ENCODE data around the gene BLOC1S3.

BLOC1S3 gene

DNA sequence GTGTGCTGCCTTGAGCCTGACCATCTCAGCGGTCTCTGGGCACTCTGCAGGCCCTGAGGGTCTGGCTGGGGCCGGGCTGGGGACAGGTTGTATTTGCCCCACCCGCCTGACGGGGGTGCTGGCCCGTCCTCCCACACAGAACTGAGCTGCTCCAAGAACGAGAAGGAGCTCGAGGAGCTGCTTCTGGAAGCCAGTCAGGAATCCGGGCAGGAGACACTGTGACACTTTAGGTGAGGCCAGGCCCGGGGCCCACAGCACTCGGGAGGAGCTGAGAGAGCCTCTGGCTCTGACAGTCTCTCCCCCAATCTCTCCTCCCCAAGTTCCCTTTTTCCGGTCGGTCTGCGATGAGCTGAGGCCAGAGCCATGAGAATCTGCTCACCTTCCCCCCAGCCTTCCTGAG is 32.3 kb upstream of the BLOC1S3 start:
- no peak for DNase-seq (ENCODE audit: low read depth, low spot score)

DNA sequence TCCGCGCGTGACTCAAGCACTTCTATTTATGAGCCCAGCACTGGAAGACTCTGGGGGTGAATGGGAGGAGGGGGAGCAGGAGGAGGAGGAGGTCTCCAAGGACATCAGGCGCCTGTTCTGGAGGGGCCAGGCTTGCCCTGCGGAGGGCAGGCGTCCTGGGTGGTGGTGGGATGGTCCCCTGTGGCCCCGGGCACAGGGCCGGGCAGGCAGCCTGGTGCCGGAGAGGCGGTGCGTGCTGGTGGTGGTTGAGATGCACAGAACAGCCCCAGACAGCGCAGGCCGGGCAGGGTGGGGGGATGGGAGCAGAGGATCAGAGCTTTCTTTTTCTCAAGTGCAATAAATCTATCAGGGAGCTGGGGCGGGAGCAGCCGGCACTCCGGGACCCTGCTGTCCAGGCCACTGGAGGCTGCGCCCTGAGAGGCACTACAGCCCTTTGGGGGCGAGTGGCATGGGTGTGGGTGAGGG is 31.8 kb upstream of the BLOC1S3 start:
- no peak for DNase-seq (ENCODE audit: low read depth, low spot score)

DNA sequence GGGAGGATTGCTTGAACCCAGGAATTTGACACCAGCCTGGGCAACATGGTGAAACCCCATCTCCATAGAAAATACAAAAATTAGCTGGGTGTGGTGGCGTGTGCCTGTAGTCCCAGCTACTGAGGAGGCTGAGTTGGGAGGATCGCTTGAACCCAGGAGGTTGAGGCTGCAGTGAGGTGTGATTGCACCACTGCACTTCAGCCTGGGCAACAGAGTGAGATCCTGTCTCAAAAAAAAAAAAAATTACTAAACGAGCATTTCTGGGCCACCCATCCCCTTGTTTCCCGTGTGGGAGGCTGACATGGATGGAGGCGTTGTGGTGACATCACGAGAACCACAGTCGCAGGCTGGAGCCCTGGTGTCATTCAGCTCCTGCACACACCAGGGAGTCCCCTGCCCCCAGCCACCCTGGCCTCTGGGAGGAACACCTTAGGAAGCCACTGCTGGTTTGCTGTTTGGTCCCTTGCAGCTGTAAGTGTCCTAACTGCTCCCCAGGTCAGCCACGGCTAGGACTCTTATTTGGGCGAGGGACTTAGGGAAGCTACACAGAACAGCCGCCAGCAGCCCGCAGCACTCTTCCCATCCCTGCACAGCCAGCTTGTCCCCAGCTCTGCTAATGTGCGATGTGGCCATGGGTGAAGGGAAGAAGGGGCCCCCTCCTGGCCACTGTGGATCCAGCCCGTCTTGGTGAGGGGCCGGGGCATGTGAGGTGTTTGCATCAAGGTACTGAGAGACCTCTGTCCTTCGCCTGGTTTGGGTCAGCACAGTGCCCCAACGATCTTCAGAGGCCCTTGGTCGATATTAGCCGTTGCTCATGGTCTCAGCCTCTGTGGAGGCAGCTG is 30.5 kb upstream of the BLOC1S3 start:
- DNase-seq (ENCODE audit: low read depth, low spot score) = no peak

DNA sequence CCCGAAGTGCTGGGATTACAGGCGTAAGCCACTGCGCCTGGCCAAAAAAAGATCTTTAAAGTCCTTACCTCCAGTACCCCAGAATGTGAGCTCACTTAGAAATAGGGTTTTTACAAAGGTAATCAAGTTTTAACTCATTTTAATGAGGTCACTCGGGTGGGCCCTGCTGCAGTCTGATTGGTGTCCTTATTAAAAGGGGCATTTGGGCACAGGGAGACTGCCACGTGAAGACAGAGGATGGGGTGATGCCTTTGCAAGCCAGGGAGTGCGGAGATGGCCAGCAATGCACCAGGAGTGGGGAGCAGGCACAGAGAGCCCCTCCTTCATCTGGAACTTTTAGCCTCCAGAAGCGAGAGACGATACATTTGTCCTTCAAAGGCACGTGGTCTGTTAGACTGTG is 29.5 kb upstream of the BLOC1S3 start:
- no peak for DNase-seq (ENCODE audit: low read depth, low spot score)

DNA sequence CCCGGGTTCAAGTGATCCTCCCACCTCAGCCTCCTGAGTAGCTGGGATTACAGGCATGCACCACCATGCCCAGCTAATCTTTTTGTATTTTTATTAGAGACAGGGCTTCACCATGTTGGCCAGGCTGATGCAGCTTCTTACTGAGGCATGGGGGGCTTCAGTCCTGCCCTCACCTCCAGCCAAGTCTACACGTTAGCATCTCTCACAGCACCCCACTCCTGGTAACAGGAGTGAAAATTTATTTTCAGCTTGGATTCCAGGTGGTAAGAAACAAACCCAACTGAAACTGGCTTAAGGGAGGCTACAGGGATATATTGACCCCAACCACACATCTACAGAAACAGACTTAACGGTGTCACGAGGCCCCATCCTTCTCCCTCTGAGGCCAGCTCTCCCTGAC is 28.4 kb upstream of the BLOC1S3 start:
- no peak for DNase-seq (ENCODE audit: low read depth, low spot score)

DNA sequence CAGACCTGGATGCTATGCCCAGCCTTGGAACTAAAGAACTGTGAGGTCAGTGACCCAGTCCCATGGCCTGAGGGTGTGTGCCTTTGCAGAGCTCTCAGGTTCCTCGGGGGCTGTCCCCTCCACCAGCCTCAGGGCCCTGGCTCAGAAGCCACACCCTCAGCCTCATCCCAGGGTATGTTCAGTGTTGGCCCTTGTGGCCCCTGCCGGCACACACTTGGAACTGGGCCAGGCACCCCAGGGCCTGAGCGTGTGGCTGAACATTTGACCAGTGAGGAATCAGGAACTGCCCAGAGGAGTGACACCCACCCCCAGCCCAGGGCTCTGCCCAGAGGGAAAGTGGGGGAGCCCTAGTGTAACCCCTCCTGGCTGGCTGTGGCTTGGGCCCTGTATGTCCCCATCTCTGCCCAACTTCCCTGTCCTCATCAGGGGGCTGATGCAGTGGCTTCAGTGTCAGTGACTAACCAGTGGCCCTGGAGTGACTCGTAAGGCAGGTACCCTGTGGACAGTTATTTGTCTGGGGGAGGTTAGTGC is 27.8 kb upstream of the BLOC1S3 start:
- DNase-seq (ENCODE audit: low read depth, low spot score) = no peak

DNA sequence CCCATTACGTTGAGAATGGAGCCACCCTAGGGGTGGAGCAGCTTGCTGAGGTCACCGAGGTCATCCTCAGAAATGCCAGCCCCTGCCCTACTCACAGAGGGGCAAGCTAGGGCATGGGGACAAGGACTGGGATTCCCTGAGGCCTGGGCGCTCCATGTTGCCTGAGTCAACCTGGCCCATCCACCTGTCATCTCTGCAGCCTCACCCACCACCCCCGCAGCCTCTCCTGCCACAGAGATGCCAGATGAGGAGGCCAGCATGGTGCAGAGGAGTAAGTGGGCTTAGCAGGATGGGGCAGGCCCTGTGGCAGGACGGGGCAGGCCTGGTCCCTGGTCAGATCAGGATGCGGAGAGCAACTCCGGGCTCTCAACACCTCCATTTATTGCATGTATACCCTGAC is 27.3 kb upstream of the BLOC1S3 start:
- no peak for DNase-seq (ENCODE audit: low read depth, low spot score)

DNA sequence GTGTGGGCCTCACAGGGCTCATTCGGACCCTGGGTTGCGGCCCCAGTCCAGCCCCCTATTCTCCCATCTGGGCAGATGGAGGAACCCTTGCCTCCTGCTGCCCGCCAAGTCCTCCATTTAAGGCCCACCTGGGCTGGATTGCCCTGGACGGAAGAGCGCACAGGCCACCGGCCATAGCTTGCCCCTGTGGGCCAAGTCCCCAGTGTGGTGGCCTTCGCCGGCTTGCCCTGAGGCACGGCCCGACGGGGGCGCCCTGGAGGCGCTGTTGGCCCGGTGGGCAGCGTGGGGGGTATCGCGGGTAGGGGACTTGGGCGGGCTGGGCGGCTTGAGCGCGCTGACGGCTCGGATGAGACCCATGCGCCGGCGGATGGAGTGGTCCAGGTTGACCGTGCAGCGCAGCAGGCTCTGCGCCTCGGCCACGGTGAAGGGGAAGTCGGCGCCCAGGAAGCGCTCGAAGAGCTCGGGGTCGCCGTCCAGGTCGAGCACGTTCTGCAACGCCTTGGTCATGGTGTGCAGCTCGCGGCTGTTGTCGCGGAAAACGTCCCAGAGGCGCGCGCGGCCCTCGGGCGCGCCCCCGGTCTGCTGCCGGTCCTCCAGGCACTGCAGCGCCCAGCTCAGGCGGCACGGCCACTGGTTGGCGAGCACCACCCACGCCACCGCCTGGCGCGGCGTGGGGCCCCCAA is 26.6 kb upstream of the BLOC1S3 start:
- DNase-seq (ENCODE audit: low read depth, low spot score) = no peak

DNA sequence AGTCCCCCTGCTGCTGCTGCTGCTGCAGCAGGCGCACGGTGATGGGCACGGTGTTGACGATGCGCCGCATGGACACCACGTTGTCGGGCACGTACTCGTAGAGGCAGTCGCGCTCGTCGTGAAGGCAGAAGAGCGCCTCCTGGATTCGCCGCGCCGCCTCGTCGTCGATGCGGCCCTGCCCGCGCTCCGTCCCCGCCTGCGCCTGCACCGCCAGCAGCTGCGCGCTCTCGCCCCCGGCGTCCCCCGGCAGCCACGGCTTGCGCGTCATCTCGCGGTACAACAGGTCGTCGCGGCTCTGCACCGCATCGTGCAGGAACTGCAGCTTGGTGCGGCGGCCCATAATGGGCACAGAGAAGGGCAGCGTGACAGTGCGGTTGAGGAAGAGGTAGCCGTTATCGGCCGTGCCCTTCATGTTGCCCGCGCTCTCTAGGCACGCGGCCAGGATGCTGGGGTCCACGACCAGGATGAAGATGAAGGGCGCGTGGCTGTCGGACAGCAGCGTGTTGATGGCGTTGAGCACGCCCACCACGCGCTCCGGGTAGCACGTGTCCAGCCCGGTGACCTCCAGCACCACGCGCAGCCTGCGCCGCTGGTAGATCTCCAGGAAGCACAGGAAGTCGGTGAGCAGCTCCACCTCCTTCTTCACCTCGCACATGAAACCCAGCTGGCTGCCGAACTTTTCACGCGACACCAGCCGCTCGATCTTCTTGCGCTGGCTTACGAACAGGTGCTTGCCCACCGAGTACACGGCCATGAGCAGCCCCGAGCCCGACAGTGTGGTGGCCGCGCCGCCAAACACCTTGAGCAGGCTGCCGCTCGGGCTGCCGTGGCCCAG is 25.9 kb upstream of the BLOC1S3 start:
- no peak for DNase-seq (ENCODE audit: low read depth, low spot score)

DNA sequence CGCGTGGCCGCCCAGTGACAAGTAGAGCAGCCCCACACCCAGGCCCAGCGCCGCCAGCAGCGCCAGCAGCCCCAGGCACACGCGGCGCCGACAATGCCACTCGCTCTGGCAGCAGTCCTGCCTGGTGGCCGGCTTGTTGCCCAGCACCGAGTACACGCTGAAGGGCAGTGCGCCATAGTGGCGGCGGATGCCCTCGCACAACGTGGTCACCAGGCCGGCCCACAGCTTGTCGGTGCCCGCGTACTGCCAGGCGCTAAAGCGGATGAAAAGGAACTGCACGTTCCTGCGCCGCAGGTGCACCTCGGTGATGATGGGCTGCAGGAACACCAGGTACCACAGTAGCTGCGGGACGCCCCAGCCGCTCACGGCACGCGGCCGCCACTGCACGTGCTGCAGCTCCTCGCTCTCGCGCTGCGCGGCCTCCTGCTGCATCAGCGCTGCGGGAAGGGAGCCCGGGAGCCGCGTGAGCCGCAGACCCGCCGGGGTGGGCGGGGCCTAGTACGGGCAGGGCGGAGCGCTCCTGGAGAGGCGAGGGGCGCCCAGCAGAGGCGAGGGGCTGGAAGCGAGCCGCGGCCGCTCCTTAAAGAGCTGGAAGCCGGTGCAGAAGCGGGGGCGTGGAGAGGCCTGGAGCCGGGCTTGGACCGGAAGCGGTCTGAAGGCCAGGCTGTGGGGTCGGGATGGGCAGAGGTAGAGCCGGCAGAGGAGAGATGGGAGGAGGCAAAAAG is 25.1 kb upstream of the BLOC1S3 start:
- no peak for DNase-seq (ENCODE audit: low read depth, low spot score)

DNA sequence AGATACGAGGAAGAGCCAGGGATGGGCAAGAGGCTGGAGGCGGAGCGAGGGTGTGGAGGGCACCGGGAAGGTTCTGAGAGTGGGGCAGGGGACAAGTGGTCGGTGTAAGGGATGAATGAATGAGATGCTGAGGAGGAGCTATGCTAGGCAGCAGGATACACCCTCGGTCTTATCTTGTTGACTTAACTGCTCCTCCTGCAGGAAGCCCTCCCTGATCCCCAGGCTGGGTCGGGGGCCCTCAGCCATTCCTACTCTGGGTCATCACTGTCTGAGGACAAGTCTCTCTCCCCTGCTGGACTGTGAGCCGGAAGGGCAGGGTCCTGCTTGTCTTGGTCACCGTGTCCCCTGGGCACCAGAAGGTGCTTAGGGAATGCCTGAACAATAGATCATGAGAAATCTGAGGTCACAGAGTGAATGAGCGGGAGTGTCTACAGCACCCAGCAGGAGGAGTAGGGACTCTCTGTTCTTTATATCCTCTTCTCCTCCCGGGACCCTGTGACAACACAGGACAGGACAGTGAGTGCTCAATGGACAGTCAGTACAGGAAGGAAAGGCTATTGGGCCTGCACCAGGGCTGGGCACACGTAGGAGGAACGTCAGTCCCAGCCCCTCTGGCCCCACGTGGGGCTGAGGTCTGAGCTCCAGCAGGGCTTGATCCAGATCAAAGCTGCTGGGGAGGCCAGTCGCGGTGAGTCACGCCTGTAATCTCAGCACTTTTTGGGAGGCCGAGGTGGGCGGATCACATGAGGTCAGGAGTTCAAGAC is 24.3 kb upstream of the BLOC1S3 start:
- no peak for DNase-seq (ENCODE audit: low read depth, low spot score)

DNA sequence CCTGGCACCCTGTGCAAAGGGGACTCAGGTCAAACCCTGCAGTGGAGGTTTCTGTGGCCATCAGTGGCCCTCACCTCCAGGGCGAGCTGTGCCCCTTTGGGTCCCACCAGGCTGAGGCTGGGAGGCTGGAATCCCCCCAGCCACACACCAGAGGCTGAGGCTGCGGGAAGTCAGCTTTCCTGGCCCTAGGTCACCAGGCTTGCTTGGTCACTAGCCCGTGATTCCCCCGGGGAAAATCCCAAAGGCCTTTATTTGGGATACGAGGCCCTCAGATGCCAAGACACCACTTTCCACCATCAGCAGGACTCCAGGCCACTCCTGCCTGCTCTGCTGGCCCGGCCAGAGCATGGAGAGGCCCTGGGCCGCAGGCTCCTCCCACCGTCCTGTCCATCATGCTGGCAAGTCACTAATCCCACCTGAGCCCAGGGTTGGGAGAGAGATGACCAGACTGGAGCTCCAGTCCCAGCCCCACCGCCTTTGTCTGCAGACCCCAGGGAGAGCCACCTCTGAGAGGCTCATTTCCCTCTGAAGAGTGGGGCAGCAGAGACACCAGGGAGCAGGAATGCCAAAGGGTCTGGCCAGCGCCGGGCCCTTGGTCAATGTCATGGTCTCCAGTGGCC is 22.5 kb upstream of the BLOC1S3 start:
- no peak for DNase-seq (ENCODE audit: low read depth, low spot score)

DNA sequence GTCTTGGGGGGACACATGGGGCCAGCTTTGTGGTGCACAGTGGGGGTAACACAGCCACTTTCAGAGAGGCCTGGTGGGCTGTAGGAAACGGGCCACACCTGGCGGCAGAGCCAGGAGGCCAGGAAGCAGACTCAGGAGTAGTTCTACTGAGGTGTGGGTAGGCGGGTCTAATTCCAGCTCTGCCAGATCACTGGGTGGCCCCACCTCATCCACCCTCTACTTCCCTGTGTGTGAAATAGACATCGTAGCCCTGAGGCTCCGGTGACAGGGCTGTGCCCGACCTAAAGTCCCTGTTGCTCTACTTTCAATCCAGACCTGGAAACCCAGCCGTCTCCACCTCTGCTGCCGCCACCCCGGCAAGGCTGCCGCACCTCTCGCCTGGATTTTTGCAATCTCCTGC is 21.8 kb upstream of the BLOC1S3 start:
- DNase-seq (ENCODE audit: low read depth, low spot score) = no peak

DNA sequence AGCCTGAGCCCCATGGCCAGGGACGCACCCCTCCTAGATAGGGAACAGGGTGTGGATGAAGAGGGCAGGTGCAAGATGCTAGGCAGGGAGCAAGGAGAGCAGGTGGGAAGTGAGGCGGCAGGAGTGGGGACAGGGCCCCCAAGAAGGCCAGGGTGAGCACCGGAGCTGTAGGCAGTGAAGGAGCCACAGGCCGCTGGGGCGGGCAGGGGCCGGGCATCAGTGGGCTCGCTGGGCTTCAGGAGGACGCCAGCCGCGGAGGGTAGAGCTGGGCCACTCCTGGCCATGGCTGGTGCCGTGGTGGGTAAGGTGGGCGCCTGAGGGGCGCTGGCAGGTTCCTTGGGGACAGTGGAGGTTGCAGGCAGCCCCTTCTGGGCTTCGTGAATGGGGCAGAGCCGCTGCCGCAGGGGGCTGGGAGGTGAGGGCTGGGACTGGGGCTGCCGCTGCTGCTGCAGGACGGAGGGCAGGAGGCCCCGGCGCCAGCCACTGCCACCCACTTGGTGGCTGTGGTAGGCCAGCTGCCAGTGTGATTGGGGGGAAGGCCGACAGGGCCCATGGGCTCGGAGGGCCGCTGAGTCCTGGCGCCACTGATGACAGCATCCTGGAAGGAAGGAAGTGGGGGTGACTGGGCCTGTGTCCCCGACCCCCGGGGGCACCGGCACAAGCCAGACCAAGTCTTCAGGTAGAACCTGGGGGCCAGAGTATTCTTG is 19.9 kb upstream of the BLOC1S3 start:
- DNase-seq (ENCODE audit: low read depth, low spot score) = no peak

DNA sequence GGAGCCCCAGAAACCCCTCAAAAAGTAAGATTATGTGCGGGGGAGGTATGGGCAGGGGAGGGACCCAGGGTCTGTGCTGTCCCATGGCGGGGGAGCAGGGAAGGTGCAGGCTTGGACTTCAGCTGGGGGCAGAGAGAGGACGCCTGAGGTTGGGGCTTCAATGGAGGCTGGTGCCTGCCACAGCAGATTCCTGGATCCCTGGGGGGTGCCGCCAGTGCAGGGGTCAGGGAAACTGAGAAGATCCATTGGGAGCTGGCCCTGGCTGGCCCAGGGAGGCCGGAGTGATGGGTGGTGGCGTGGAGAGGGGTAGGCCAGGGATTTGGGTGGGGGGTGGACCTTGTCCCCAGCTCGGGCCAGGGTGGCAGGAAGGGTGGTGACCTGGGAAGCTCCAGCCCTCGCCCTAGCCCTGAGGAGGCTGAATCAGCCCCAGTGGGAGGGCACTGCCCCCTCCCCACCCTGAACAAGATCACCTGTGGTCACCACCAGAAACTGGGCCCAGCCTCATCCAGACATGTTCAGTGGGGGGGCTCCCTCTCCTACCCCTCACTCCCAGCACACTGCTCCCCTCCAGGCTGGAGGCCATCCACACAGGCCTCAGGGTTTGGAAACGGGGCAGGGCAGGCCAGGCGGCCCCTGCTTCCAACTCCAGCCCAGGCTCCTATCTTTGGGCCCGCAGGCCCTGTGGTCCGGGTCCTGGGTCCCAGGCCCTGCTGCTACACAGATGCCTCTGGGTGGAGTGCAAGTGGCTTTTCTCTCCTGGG is 19.2 kb upstream of the BLOC1S3 start:
- no peak for DNase-seq (ENCODE audit: low read depth, low spot score)

DNA sequence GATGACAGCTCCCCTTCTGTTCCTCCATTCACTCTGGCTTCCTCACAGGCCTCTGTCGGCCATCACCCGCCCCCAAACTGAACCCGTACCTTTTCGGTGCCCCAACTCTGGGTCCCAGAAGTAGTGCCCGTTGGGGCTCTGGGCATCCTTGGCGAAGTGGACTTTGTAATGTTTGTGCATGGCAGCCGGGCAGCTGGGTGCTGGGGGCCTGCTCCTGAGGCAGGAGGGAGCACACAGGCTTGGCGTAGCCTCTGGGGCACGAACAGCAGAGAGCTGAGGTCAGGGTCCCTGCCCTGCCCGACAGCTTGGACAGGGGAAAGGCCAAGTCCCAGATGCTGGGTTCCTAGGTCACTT is 18.6 kb upstream of the BLOC1S3 start:
- DNase-seq (ENCODE audit: low read depth, low spot score) = no peak

DNA sequence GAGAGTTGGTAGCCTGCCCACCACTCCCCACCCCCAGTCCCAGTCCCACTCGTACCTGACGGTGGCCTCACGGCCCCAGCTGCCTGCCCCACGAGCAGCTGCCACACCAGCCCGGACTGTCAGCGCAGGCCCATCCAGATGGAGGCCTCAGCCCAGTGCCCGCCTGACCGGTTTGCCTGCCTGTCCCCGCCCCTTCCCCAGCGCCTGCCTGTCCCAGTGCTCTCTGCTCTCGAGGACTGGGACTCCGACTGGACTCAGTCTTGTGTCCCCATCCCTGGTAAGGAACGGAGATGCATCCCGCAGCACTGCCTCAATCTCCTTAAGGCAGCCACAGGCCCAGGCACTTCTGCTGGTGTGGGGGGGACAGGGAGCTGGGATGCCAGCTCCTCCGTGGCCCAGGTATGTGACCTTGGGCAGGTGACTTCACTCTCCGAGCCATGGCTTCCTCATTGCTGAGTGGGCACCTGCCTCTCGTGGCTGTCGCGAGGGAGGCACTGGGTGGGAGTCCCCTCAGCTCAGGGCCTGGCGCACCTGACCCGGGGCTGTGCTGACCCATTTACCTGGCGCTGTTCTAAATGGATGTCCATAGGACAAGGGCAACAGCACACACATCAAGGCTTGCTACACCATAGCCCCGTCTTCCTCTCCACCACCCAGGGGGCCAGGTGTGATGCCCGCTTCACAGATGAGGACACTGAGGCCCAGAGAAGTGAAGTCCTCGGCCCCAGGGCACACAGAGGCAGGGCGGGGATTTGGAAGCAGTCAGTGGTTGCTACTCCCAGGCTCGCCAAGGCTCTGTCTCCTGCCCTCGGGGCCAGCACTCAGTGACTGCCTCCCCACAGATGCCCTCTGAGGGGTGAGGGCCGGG is 17.5 kb upstream of the BLOC1S3 start, which contains the start of gene NKPD1:
Gene NKPD1 (minus strand): TSS at position 113 of the 868 bp plus-strand sequence. CDS start 832 bp downstream, outside the sequence.
- no peak for DNase-seq (ENCODE audit: low read depth, low spot score)

Data from activated naive CD8-positive, alpha-beta T cell treated with anti-CD3 and anti-CD28 coated beads, Interleukin-2, amount 50 U/mL, for 16 hours (primary cell).